ENCODE results near the gene CYSTM1. TPM values are rescaled to one million over a fixed set of nuclear protein-coding genes. Genes with fewer than 3 reads are reported as not detected.
"Not testable (repeated sequence)": the region's sequence is repeated elsewhere in the genome, so short reads cannot be mapped to it uniquely, and the experiment has no call there.

The CYSTM1 gene
- total RNA-seq, 1 donor: 5.6 TPM

DNA sequence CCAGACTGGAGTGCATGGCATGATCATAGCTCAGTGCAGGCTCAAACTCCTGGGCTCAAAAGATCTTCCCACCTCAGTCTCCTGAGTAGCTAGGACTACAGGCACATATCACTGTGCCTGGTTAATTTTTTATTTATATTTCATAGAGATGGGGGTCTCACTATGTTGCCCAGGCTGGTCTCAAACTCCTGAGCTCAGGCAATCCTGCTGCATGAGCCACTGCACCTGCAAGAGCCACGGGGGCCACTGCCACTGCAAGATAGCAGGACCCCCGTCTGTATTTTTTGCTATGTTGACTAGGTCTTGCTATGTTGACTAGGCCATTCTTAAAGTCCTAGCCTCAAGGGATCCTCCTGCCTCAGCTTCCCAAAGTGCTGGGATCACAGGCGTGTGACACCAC, 6.5 kb downstream of the CYSTM1 start:
- H3K4me3 ChIP-seq (ENCODE audit: low read length): no peak overlapping the region

GRCh38 chr5:140182075-140182711, 7.2 kb downstream of the CYSTM1 start:
- Histone ChIP-seq H3K4me3 (ENCODE audit: low read length) (no peak overlapping the region), H3K4me1 (ENCODE audit: insufficient read depth, low read length) (peaks cover 22% of the 10 kb centered on the region), H3K9me3 (ENCODE audit: low read depth, low read length) (no peaks in the 10 kb centered on the region), H3K27me3 (ENCODE audit: insufficient read depth, low read length) (no peaks in the 10 kb centered on the region)

More for the DNA sequence above, 6.5 kb downstream of the CYSTM1 start:
- Histone ChIP-seq H3K4me1 (ENCODE audit: insufficient read depth, low read length) (peaks cover 22% of the 10 kb centered on the region), H3K9me3 (ENCODE audit: low read depth, low read length) (no peaks in the 10 kb centered on the region), H3K27me3 (ENCODE audit: insufficient read depth, low read length) (no peaks in the 10 kb centered on the region)

- H3K4me1 ChIP-seq (ENCODE audit: insufficient read depth, low read length): peaks cover 22% of the 10 kb centered on the region
- no peaks in the 10 kb centered on the region for H3K27me3 ChIP-seq (ENCODE audit: insufficient read depth, low read length)
- no peak overlapping the region for H3K4me3 ChIP-seq (ENCODE audit: low read length)
- no peaks in the 10 kb centered on the region for H3K9me3 ChIP-seq (ENCODE audit: low read depth, low read length)
These were observed 7.9 kb downstream of the CYSTM1 start for GRCh38 chr5:140182803-140183367.

DNA sequence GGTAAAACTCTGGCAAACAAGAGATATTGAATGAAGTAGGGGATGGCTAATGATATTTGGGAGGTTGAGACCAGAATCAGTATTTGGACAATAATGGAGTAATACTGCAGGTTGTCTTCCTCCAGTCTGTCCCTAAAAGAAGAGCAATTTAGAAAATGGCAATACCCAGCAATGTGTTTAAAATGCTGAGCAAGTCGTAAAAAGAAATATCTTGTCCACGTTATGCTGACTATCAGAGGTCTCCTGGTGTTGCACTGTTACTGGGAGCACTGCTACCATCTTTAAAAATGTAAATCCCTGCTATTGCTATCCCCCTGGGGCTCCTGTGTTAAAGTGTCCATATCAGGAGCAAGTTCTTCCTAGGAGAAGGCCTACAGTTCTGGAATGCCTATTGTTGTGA, 10.4 kb downstream of the CYSTM1 start:
- H3K4me3 ChIP-seq (ENCODE audit: low read length): no peak overlapping the region

DNA sequence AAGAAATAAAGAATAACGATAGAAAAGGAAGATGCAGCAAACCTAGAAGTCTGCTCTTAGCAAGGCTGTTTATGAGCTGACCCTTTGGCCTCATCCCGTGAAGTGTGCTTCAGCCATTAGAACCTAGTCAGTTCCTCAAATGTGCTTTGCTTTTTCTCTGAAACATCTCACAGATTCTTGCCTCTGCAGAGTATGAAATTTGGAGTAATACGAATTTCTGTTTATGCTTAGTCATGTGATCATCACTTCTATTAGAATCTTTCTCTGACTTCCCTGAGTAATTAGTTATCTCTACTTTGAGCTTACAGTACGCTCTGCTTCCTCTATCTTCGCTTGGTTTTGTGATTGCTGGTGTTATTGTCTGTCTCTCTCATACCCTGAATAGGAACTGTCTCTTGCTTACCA, 11.3 kb downstream of the CYSTM1 start:
- Histone ChIP-seq H3K4me1 (ENCODE audit: insufficient read depth, low read length) (peaks cover 18% of the 10 kb centered on the region), H3K27me3 (ENCODE audit: insufficient read depth, low read length) (no peaks in the 10 kb centered on the region), H3K9me3 (ENCODE audit: low read depth, low read length) (no peaks in the 10 kb centered on the region), H3K4me3 (ENCODE audit: low read length) (no peak overlapping the region)

More for the DNA sequence above, 10.4 kb downstream of the CYSTM1 start:
- no peaks in the 10 kb centered on the region for H3K27me3 ChIP-seq (ENCODE audit: insufficient read depth, low read length)
- H3K9me3 ChIP-seq (ENCODE audit: low read depth, low read length): no peaks in the 10 kb centered on the region
- H3K4me1 ChIP-seq (ENCODE audit: insufficient read depth, low read length): peaks cover 22% of the 10 kb centered on the region

- Histone ChIP-seq H3K27me3 (ENCODE audit: insufficient read depth, low read length) (no peaks in the 10 kb centered on the region), H3K4me1 (ENCODE audit: insufficient read depth, low read length) (no peaks in the 10 kb centered on the region), H3K4me3 (ENCODE audit: low read length) (no peak overlapping the region), H3K9me3 (ENCODE audit: low read depth, low read length) (no peaks in the 10 kb centered on the region)
These were observed 14.3 kb downstream of the CYSTM1 start for GRCh38 chr5:140189253-140189652.

GRCh38 chr5:140189977-140190871, 15.2 kb downstream of the CYSTM1 start:
- H3K9me3 ChIP-seq (ENCODE audit: low read depth, low read length): no peaks in the 10 kb centered on the region
- H3K27me3 ChIP-seq (ENCODE audit: insufficient read depth, low read length): no peaks in the 10 kb centered on the region
- peaks cover under 1% of the 10 kb centered on the region for H3K4me1 ChIP-seq (ENCODE audit: insufficient read depth, low read length)
- no peak overlapping the region for H3K4me3 ChIP-seq (ENCODE audit: low read length)

DNA sequence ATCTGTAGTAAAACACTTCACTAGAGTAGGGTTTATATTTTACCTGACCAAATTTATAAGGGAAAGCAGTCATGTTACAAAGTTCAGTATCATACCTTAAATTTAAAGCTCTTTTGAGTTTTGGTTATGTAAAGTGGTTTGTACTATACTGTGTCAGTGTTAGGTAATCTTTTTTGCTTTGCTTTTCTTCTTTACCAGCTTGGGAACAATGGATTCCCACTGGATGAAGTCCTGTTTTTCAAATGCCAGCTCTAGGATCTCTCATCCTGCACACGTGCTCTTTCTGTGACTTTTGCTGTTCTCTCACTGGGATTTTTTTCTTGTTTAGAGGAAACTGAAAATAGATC, 15.9 kb downstream of the CYSTM1 start:
- no peaks in the 10 kb centered on the region for H3K9me3 ChIP-seq (ENCODE audit: low read depth, low read length)
- H3K4me3 ChIP-seq (ENCODE audit: low read length): no peak overlapping the region
- H3K4me1 ChIP-seq (ENCODE audit: insufficient read depth, low read length): peaks cover 6% of the 10 kb centered on the region
- H3K27me3 ChIP-seq (ENCODE audit: insufficient read depth, low read length): no peaks in the 10 kb centered on the region

GRCh38 chr5:140192715-140193430, 17.9 kb downstream of the CYSTM1 start:
- Histone ChIP-seq H3K9me3 (ENCODE audit: low read depth, low read length) (no peaks in the 10 kb centered on the region), H3K4me1 (ENCODE audit: insufficient read depth, low read length) (peaks cover 23% of the 10 kb centered on the region), H3K4me3 (ENCODE audit: low read length) (no peak overlapping the region), H3K27me3 (ENCODE audit: insufficient read depth, low read length) (no peaks in the 10 kb centered on the region)

GRCh38 chr5:140194662-140195061, 19.7 kb downstream of the CYSTM1 start:
- H3K27me3 ChIP-seq (ENCODE audit: insufficient read depth, low read length): no peaks in the 10 kb centered on the region
- peaks cover 23% of the 10 kb centered on the region for H3K4me1 ChIP-seq (ENCODE audit: insufficient read depth, low read length)
- no peaks in the 10 kb centered on the region for H3K9me3 ChIP-seq (ENCODE audit: low read depth, low read length)
- H3K4me3 ChIP-seq (ENCODE audit: low read length): no peak overlapping the region

DNA sequence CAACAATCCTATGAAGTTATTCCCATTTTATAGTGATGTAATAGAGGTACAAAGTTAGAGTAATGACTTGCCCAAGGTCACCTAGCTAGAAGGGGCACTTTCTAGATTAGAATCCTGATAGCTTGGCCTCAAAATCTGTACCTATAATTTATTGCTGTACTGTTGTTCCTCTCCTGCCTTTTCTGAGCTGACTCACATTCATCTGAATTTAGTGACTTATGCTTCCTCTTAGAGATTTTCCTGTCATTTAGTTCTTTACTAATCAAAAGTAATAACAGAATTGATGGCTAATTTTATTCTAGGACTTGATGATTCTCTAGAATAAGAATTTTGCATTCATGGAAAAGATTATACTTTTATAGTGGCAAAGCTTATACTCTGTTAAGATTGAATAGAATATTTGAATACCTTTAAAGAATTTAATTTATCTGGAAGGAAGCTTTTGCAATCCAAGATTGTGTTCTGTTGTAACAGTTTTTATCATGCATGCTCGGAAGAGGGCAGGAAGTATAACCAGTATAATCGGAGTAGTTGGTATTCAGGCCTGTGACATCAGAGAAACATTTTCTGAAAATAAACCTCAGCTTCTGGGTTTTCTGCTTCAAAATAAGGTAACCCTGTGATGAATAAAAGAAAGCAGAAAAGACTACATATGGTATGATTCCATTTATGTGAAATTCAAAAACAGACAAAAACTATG, 21.3 kb downstream of the CYSTM1 start:
- no peaks in the 10 kb centered on the region for H3K27me3 ChIP-seq (ENCODE audit: insufficient read depth, low read length)
- H3K4me1 ChIP-seq (ENCODE audit: insufficient read depth, low read length): peaks cover 23% of the 10 kb centered on the region
- H3K4me3 ChIP-seq (ENCODE audit: low read length): no peak overlapping the region
- H3K9me3 ChIP-seq (ENCODE audit: low read depth, low read length): no peaks in the 10 kb centered on the region

- Histone ChIP-seq H3K27me3 (ENCODE audit: insufficient read depth, low read length) (no peaks in the 10 kb centered on the region), H3K4me3 (ENCODE audit: low read length) (no peak overlapping the region)
These were observed 22.0 kb downstream of the CYSTM1 start for GRCh38 chr5:140197023-140197422.

DNA sequence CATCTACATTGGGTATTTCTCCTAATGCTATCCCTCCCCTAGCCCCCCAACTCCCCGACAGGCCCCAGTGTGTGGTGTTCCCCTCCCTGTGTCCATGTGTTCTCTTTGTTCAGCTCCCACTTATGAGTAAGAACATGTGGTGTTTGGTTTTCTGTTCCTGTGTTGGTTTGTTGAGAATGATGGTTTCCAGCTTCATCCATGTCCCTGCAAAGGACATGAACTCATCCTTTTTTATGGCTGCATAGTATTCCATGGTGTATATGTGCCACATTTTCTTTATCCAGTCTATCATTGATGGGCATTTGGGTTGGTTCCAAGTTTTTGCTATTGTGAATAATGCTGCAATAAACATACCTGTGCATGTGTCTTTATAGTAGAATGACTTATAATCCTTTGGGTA, 23.9 kb downstream of the CYSTM1 start:
- not testable (repeated sequence) for H3K27me3 ChIP-seq (ENCODE audit: insufficient read depth, low read length); H3K9me3 ChIP-seq (ENCODE audit: low read depth, low read length); H3K4me3 ChIP-seq (ENCODE audit: low read length)
- peaks cover 23% of the 10 kb centered on the region for H3K4me1 ChIP-seq (ENCODE audit: insufficient read depth, low read length)

More at GRCh38 chr5:140197023-140197422, 22.0 kb downstream of the CYSTM1 start:
- Histone ChIP-seq H3K4me1 (ENCODE audit: insufficient read depth, low read length) (peaks cover 23% of the 10 kb centered on the region), H3K9me3 (ENCODE audit: low read depth, low read length) (no peaks in the 10 kb centered on the region)

- H3K4me3 ChIP-seq (ENCODE audit: low read length): no peak overlapping the region
- no peaks in the 10 kb centered on the region for H3K27me3 ChIP-seq (ENCODE audit: insufficient read depth, low read length)
- no peaks in the 10 kb centered on the region for H3K9me3 ChIP-seq (ENCODE audit: low read depth, low read length)
- H3K4me1 ChIP-seq (ENCODE audit: insufficient read depth, low read length): peaks cover 31% of the 10 kb centered on the region
These were observed 27.1 kb downstream of the CYSTM1 start for GRCh38 chr5:140202078-140202477.

All from mononuclear cell (primary cell).